Activated CD4-positive, alpha-beta T cell treated with anti-CD3 and anti-CD28 coated beads, Interleukin-2, amount 50 U/mL, for 24 hours (primary cell): ENCODE results near the gene SLC38A10.

Source experiments
- DNase-seq, 2 donors: peaks; one replicate each; pipeline ENCODE4 v3.0.0-alpha.2; 2020; ENCODE audit warnings: low read depth in 1 of 2, low spot score in 1 of 2

Gene SLC38A10

DNA sequence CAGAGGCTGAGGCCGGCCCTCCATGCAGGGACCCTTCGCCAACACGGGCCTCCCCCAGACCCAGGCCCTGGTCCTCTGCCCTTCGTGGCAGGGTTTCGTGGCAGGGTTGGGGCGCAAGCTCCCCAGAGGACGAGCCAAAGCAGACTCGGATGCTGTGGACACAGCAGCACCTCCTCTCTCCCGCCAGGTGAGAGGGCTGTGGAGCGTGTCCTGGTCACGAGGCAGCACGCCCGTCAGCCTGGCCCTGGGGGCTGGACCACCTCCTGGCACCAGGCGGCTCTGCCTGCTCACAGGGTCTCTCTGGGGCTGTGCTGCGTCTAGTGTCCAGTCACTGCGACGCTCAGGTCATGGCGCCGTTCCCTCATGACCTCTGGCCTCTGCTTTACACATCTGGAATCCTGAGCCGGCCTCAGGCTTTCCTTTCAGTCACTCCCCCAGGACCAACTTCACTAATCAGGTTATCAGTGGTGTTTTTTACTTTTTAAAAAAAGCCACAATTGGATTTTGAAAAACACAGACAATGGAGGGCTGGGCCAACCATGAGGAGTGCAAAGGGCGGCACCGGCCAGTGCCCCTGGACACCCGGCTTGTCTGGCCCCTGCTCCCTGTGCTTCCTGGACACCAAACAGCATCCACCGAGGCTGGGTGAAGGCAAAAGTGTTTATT lies 50.6 kb downstream of the SLC38A10 start:
- no peak for DNase-seq

DNA sequence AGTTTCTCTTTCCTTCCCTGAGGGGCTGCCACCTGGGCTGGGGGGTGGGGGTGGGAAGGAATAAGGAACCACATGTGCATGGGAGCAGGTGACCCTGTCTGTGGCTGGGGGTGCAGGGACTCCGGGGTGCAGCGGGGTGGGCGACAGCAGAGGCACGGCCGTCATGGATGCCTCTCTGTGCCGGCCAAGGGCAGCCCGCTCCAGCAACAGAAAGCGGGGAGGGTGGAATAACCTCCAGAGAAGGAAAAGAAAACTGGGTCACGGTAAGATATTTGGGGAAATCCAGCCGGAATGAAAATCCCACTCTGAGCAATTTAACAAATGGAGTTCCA lies 51.8 kb downstream of the SLC38A10 start:
- no peak for DNase-seq

DNA sequence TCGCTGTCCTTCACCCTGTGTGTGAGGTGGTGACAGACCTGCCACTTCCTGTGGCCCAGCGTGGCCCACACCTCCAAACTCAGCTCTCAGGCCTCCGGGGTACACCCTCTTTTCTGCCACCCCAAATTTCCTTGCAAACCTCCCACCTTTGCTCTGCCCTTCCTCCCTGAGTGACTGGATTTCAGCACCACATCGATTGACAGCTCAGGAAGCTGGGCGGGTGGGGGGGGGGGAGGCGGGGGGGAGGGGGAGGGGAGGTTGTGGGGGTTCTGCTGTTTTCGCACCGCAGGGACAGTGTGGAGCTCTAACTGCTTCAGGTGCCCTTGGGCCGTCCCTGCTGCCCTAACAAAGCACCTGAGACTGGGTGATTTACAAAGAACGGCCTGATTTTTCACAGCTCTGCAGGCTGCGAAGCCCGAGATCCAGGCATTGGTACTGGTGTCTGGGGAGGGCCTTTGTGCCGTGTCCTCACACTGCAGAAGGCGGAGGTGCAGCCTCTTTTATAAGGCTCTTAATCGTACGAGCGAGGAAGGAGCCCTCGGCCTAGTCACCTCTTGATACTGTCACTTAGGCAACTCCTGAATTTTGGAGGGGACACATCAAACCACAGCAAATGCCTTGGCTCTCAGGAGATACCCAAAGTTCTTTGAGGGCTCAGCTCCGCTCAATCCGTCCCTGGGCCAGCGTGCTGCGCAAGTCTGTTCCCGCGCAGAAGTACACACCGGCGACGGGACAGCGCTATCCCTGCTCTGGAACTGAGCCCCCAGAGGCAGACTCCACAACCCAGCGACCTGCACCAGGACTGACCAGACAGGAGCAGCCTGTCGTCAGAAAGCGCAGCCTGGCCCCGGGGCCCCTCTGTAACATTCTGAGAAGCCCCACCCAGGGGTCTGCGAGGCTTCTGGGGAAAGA lies 52.4 kb downstream of the SLC38A10 start:
- no peak for DNase-seq

DNA sequence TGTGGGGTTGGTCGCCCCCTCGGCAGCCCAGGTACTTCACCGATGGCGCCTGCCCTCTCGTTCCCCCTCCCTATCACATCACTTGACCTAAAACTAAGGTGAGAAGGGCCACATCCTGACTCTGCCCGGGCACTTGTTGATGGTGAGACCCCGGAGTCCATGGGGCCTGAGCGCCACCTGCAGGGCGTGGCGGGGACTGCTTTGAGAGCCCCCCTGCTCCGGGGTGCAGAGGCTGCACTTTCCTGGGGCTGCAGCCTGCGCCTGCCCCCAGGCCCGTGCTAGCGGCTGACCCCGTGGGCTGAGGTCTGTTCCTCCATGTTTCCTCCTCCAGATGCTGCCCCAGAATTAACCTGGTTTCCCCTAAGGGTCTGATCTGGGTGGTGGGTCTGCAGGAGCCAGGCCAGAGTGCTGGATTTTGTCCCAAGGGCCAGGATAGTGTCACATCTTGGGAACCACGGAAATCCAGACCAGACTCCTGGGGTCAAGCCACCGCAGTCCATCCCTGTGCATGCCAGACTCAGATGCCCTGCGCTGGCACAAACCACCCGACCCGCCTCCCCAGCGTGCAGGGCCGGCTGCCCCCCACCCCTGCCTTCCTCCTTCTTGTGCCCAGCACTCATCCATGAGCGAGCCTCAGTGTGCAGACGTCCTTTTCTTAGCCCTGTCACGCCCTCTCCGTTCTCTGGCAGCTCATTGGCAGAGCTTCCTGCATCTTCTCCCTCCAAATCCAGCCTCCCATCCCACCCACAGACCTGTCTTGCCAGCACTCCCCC lies 53.3 kb downstream of the SLC38A10 start:
- peak; percentile 38 to 48 for DNase-seq

DNA sequence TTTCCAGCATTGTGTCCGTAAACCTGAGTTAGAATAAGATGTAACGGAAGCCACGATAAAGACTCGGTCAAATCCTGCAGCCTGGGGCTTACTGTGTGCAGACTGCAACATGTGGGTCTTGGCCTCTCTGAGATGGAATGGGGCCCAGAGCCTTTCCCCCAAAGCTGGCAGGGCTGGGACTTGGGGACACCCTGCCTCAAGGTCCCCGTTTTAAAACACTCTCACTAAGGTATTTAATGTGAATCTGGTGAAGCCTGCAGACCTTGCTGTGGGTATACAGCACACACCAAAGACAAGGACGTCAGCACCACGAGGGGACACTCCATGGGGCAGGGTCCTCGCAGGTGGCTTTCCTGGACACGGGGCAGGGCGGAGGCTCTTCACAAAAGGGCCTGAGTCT lies 53.9 kb downstream of the SLC38A10 start:
- DNase-seq, result no peak

DNA sequence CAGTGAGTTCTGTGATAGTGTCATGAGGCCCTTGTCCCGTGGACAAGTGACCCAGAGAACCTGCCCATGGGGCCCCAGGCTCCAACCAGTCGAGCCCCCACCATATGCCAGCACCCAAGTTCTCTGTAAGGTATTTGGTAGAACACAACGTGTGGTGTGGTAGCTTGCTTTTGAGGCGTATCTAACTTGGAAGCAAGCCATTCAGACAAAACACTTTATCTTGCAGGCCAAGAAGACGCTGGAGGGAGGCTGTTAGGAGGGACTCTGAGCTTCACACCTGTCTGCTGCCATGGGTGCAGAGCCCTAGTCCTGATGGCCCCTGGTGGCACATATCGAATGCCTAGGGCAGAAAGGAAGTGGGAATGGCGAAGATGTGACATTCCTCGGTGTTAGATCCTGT lies 54.3 kb downstream of the SLC38A10 start:
- DNase-seq, result no peak

DNA sequence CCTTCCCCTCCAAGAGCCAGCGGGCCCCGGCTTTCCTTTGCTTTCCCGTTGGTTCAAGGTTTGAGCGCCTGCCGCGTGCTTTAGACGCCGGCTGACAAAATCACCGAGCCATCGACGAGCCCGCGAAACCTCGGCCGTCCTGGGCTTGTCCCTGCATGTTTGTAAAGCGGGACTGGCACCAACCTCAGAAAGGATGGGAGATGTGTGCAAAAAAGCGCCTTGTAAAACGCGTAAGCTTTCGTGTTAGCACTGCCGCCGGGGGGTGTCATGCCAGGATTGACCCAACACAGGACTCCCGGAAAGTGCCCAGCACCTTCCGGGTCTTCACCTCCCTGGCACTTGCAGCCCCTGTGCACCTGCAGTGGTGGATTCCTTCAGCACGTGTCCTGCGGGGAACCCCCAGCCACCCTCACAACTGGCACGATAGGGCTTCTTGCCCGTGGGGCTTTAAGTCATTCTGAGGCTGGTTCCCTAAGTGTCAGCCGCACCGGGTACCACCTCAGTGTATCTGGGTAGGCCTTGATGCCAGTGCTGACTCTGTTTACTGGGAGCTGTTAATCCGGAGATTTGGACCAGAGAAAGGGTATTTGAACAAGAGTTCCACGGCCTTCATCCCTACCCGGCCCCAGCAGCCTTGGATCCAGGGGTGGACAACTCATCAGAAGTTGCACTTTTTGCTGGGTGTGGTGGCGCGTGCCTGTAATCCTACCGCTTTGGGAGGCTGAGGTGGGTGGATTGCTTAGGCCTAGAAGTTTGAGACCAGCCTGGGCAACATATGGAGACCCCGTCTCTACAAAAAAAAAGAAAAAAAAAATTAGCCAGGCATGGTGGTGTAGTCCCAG lies 55.2 kb downstream of the SLC38A10 start:
- peak; percentile 33 to 49 for DNase-seq

DNA sequence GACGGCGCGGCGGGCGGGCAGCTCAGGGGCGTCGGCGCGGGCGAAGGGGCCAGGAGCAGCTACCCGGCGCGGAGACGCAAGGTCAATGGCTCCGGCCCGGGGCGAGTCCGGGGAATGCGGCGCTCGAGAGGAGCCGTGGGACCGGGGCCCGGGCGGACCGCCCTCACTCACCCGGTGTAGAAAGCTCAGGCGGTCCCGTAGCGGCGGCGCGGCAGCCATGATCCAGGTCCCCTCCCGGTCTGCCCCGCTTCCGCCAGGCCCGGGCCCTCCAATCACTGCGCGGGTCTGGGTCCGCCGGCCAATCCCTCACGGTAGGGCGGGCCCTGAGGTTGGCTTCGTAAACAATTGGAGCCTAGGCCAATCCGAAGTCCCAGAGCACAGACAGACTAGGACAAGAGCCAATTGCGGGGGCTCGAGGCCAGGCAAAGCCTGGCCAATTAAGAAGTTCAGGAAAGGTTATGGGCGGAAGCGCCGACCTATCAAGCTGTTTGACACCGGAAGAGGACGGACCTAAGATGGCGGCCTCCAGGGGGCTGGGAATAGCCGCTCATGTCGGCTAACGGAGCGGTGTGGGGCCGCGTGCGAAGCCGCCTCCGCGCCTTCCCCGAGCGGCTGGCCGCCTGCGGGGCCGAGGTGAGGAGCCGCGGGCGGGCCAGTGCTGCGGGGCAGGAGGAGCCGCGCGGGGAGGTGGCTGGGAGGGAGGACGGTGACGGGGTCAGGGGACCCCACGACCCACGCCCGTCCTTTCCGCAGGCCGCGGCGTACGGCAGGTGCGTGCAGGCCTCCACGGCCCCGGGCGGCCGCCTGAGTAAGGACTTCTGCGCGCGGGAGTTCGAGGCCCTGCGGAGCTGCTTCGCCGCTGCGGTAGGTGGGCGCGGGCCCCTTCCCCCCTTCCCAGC lies 56.0 kb downstream of the SLC38A10 start, which contains the start of the genes NDUFAF8 and TEPSIN:
TSS of gene NDUFAF8 (plus strand) at position 504 of the 899 bp plus-strand sequence. CDS start at position 550, 46 bp downstream.
TSS of gene TEPSIN (minus strand) at position 241 of the 899 bp plus-strand sequence. CDS start at position 219, 22 bp downstream.
- DNase-seq, result peak; percentile 82 to 94

DNA sequence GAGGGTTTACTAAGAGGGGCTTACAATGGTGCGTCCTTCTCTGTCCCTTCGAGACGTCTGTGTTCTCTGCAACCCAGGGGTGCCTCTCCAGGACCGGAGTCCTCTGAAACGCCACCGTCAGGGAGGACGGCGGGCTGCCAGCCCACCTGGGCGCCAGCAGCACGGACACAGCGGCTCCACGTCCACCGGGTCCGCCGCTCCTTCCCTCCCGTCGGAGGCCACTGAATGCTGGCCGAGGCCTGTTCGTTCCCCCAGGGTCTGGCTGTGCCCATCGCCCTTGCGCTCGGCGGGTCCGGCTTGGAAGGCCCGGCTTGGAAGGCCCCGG lies 56.7 kb downstream of the SLC38A10 start:
- no peak for DNase-seq

DNA sequence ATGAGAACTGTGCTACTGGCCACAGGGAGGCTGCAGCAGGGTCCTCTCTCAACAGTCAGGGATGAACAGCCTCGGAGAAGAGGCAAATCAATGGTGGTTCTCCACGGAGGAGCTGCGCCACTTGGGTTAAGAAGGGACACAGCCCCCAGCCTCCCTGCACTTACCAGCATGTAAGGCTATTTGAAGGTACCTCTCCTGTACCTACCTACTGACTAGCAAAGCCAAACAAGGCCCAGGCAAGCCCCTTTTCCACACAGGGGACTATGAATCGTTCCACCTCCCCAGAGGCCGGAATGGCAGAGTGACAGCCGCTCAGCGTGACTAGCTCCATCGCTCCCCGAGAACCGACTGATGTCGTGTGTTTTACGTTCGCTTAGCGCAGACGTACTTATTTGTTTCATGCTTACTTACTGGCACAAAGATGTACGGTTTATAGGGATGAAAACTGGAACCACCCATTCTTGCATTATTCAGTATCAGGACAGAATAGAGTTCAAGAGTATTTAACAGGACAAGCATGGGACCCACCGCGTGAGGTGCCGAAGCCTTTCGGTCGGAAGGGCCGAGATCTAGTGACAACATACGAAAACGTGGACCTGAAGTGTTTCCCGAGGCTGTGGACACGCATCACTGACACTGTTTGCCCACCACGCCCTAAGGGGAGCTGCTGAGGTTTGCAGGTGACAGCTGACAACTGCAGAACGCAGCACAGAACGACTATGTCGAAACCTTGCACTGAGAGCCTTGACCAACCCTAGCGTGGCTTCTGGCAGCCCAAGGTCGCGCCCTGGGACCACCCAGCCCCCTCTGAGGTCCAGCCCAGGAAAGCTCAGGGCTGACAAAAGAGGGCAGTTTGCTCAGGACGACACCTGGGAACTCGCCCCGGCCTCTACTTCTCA lies 57.3 kb downstream of the SLC38A10 start:
- no peak for DNase-seq

DNA sequence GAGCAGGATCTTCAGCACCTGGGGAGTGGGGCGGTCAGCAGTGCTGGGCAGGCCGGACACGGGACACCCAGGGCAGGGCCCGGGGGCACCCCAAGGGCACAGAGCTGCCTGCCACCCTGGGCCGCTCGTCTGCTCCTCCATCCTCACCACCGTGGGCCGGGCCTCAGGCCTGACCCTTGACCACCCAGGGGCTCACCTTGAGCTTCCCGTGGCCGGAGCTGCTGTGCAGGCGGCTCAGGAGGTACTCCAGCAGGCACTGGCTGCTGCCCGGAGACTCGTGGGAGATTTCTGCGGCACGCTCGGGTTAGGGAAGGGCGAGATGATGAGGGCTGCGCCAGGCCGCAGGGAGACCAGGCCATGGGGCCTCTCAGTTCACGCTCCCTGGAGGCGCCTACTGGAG lies 58.3 kb downstream of the SLC38A10 start:
- DNase-seq, result no peak

DNA sequence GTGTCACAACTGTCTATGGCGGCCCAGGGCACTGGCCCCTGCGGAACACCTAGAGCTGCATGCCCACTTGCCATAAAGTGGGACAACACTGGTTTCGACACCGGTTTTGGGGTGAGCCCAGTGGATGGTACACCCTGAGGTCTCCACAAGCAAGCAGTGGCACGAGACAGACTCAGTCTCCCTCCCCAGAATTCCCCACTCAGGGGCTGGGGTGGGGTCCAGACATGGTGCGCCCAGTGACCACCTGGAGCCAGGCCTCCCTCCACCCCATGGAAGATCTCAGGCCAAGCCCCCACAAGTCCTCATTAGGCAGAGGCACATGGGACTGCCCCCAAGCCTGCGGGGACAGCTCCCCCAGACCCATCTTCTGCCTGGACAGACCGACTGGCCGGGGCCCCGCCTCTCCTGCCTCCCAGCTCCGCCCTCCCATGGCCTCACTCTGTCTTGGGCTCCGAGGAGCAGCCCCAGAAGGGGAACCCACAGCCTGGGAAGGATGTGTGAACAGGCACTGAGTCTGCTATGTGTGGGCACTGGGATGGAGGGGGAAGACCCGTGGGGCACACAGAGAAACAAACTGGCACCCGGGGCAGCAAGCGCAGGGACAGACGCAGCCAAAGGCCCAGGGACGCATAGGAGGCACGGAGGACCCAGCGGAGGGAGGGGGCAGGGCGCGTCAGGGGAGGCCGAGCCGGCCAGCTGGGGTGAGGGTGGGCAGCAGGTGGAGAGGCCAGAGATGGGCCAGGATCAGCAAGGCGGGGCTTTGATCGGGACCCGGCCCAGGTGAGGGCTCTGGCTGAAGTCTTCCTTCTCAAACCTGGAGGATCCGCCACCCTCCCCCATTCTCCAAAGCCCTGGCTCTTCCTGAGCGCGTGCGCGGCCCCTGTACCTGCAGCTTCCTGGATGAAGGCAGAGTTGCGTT lies 59.0 kb downstream of the SLC38A10 start:
- no peak for DNase-seq

DNA sequence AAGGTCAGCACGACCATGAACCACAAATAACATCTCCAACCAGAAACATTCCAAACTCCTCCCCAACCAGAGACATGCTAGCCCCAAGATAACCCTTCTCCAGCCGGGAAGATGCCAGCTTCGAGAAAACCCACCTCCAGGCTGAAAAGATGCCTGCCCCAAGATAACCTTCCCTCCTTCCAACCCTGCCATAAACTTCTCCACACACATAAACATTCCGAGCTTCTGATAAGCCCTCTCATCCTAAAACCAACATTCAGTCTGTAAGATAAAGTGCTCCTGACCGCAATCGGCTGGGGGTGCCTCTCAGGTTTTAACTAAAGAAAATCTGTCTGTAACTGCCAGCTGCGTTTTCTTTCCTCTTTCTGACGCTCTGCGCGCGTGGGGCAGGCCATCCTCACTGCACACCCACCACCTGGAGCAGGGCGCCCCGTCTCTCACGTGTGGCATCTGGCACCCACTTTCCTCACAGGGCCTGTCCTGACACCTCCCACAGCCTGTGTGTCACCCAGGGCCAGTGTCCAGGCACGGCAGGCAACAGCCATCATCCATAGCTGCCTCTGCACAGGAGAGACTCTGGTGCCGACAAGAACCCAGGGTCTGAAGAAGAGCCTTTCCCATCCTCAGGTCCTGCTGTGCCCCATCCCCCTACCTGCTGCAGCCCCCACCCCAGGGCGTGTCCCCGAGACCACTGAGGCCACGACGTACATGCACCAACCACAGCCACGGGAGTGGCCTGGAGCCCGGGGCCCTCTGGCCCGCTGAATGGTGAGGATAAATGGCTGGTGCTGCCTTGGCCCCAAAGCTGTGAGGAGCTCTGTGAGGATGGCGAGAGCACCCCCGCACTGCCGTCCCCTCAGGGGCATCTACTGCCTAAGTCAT lies 59.9 kb downstream of the SLC38A10 start:
- no peak for DNase-seq

DNA sequence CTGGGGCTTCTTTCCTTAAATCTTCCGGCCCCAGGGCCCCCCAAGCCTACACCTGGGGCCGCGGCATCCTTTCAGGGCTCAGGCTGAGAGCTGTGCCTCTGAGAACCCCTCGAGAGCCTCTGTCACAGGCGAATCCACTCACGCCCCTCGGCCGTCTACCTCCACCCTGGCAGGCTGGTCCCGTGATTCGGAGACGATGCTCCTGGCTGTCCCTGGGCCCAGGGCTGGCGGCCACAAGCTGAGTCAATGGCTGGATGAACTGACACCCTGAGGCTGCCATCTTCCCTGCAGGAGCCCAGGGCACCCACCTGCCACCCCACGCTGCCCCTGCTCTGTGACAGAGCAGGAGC lies 60.6 kb downstream of the SLC38A10 start:
- DNase-seq, result no peak

DNA sequence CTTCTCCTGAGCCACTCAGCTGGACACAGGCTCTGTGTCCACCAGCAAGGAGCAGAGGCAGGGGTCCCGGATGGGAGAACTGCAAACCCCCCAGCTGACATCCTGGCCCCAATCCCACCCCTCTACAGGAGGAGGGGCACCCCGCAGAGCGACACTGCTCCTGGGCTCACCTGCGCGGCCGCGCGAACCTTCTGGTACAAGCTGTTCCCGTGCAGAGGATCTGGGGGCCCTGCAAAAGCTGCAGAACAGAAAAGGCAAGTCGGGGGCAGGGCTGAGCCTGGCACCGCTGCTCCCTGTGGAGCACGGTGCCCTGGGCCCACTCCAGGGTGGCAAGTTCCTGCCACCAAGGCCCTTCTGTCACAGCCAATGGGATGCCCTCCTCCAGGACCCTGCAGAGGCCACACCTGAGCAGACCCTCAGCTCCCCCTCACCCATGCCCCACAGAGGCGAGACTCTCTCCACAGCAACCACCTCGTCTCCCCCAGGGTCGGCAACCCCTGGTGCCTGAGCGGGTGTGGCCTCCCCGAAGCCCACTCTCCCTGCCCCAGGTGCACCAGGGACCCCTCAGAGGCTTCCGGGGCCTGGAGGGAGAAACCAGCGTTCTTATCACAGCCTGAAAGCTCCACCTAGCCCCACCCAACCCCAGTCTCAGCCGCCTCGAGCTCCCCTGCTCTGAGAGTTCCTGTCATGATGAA lies 61.1 kb downstream of the SLC38A10 start:
- DNase-seq, result no peak

DNA sequence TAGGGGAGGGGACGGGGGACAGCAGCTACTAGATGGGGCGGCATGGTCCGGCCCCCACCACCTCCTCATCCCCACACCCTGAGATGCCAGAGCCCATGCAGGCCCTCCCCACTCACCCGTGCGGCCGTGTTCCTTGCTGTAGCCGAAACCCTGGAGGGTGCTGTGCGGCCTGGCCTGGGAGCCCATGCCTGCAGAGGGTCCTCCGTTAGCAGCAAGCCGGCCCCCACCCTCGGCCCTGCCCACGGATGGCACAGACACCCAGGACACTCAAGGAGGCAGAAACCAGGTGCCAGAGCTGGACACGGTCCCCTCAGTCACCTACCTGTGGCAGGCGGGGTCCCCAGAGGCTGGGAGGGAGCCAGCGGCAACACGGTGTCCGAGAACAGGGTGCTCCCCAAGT lies 61.8 kb downstream of the SLC38A10 start:
- DNase-seq, result no peak
